GM20431 (cell line): ENCODE measurements around the gene PKDREJ.

ENCODE experiments used
- in situ Hi-C: fragments of 300-500 bp; cut with MseI, MboI; formaldehyde crosslinking; loops from one replicate; pipeline ENCODE4 v1.15.0; 2020; ENCODE audit warnings: low sequenced_read_pairs; ENCODE audit not compliant: unreplicated experiment

PKDREJ gene, protein sequence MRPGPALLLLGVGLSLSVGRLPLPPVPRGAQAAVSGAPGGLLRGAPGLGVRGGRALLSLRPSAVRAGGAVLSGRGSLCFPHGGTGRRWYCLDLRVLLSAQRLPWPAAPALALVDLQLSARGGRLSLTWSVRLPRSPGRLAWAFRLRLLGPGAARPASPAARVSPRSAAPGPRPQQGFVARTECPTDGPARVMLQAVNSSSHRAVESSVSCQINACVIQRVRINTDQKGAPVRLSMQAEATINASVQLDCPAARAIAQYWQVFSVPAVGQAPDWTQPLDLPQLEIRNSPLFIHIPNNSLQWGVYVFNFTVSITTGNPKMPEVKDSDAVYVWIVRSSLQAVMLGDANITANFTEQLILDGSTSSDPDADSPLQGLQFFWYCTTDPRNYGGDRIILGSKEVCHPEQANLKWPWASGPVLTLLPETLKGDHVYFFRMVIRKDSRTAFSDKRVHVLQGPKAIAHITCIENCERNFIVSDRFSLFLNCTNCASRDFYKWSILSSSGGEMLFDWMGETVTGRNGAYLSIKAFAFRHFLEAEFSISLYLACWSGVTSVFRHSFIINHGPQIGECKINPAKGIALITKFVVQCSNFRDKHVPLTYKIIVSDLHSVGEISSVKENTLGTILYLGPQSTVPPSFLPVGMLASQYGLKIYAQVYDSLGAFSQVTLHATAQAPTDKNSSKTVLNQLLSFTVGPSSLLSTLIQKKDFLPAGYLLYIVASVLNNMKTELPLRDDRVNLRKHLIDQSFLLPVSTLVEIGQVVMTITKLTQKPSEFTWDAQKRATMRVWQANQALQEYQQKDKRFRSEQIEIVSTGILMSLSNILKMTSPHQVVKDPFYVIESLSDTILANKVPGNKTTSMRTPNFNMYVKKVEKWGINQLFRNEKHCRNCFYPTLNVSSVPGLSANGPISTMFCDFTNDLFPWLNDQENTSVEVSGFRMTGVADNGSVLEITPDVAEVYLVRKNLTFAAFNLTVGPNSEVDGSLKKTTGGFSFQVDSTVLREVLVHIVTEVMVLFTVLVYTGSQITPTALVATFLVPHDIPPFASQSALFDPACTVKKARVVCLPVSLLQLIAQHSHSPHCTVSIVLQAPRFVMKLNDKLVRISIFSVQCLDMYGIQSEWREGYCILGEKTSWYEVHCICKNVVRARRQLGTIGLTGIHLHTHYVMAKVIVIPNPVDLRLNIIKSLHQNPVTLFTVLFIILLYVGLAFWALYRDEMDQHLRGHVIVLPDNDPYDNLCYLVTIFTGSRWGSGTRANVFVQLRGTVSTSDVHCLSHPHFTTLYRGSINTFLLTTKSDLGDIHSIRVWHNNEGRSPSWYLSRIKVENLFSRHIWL (N-terminal part only)

DNA sequence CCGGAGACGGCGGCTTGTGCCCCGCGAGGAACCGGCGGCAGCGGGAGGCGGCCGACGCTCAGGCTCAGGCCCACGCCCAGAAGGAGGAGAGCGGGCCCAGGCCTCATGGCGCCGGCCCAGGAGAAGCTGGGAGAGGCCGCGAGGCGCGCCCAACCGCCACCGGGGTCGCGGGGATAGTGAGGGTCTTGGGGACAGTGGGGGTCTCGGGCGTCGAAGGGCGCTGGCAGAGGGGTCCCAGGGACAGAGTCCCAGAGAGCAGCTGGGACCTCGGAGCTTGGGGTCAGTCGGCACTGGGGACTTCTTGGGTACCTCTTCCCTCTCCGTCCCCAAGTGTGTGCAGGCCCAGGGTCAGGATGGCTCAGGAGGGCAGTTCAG is at the start of gene PKDREJ:
TSS of gene PKDREJ (minus strand) at position 128 of the 375 bp plus-strand sequence. CDS start at position 107, 21 bp downstream.
- in situ Hi-C loops, result no loop called here

DNA sequence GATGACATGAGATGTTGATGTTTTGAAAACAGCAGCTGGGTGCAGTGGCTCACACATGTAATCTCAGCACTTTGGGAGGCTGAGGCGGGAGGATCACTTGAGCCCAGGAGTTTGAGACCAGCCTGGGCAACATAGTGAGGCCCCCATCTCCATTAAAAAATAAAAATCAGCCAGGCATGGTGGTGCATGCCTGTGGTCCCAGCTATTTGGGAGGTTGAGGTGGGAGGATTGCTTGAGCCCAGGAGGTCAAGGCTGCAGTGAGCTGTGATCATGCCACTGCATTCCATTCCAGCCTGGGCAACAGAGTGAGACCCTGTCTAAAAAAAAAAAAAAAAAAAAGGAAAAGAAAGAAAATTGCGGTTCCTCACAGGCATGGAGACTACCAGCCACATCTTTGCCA is 49.7 kb upstream of the PKDREJ start:
- in situ Hi-C loops, result loop anchor here (25.0 kb wide), 1 partner anchor 301 kb away; no protein-coding TSS in a partner anchor

DNA sequence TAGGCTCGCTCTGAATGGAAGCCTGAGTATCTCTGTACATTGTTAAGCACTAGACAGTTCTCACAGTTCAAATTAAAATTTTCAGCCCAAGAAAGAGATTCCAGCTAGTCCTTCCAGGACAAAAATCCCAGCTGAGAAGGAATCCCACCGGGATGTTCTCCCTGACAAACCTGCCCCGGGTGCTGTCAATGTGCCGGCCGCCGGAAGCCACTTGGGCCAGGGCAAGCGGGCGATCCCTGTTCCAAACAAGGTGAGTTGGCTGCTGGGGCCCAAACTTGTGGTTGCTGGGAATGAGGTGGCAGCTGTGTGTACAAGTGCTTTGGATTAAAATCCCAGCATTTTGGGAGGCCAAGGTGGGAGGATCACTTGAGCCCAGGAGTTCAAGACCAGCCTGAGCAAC is 48.9 kb upstream of the PKDREJ start:
- in situ Hi-C loops, result loop anchor here (25.0 kb wide), 1 partner anchor 300 kb away; no protein-coding TSS in a partner anchor

DNA sequence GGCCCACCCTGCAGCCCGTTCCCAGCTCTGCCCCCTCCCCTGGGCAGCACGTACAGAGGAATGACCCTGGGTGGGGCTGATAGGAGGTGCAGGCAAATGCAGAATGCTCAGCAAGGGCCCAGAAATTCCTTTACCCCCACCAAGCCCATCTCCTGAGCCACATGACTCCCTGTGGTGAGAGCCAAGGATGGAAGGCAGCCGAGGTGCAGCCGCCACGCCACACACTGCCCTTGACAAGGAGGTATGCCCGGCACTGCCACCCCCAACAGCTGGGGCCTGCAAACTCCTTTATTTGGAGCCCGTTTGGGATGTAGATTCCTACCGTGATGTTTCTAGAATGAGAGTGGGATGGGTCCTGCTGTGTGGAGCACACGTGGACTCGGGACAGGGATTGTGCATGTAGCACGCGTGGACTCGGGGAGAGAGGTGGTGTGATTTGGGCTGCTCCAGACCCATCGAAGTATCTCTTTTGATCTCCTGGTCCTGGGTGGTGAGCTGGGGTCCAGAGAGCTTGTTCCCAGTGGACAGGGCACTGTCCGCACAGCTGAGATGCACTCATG is 46.5 kb upstream of the PKDREJ start:
- in situ Hi-C loops, result loop anchor here (25.0 kb wide), 1 partner anchor 297 kb away; no protein-coding TSS in a partner anchor

DNA sequence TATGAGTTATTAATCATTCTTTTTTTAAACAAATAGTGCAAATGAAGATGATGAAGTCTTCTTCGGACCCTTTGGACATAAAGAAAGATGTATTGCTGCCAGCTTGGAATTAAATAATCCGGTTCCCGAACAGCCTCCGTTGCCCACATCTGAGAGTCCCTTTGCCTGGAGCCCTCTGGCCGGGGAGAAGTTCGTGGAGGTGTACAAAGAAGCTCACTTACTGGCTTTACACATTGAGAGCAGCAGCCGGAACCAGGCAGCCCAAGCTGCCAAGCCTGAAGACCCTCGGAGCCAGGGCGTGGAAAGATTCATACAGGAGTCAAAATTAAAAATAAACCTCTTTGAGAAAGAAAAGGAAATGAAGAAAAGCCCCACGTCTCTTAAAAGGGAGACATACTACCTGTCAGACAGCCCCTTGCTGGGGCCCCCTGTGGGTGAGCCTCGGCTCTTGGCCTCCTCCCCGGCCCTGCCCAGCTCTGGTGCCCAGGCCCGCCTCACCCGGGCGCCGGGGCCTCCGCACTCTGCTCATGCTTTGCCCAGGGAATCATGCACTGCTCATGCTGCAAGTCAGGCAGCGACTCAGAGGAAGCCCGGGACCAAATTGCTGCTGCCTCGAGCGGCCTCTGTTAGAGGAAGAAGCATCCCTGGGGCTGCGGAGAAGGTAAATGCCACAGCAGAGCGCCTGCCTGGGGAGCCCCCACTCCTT is 45.3 kb upstream of the PKDREJ start:
- in situ Hi-C loops, result loop anchor here (25.0 kb wide), 1 partner anchor 296 kb away; no protein-coding TSS in a partner anchor

DNA sequence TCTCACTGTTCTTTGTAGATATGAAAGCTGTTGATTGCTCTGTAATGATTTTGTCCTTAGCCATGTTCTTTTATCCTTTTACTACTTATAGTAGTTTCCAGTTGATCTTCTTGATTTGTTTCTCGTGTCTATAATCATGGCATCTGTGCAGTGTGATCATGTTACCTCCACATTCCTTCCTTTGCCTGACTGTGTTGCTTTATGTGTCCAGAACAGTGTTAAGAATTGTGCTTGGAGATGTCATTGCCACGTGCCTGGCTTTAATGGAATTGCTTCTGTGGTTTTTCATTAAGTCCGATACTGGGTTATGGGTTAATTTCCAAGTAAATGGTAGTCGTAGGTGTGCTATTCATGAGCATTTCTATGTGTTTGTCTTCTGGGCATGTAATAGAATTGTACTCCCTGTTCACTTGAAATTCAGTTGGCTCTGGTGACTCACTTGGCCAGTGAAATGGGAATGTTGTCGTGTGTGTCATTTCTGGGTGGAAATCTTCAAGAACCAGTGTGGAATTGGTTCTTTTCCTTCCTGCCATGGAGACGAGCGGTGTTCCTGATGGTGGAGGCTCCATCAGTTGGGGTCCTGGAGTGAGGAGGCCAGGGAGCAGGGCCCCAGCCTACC is 40.3 kb upstream of the PKDREJ start:
- in situ Hi-C loops, result loop anchor here (25.0 kb wide), 1 partner anchor 291 kb away; no protein-coding TSS in a partner anchor

DNA sequence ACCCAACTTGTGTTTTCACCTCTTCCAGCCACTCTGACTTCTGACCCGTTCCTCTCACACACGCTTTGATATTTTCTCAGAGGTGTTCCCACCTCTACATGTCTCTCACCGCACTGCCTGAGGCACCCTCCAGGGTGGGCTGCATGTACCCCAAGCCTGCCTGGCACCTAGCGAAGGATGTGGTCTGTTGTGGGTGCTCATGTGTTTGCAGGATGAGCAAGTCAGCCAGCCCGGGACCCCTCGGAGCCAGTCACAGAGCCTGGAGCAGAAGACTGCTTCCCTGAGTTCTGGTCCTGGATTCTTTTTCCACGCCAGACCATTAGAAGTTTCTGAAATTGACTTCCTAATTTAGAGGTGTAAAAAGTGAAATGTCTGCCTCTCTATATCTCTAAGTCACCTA is 37.3 kb upstream of the PKDREJ start:
- in situ Hi-C loops, result loop anchor here (25.0 kb wide), 1 partner anchor 288 kb away; no protein-coding TSS in a partner anchor

DNA sequence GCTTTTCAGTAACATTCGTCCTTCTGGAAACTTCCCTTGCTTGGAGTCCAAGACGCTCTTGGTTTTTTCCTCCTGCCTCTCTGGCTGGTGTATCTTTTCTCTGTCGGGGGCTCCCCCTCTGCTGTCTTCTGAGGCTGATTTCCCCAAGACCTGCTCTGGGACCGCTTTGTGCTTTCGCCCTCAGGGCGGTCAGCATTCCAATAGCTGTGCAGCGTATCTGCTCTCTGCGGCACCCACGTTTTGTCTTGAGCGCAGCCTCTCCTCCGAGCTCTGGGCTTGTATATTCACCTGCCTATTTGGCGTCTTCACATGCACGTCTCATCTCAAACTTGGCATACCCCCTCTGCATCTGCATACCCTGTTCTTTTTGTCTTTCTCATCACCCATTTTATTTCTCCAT is 36.0 kb upstream of the PKDREJ start:
- in situ Hi-C loops, result no loop called here

DNA sequence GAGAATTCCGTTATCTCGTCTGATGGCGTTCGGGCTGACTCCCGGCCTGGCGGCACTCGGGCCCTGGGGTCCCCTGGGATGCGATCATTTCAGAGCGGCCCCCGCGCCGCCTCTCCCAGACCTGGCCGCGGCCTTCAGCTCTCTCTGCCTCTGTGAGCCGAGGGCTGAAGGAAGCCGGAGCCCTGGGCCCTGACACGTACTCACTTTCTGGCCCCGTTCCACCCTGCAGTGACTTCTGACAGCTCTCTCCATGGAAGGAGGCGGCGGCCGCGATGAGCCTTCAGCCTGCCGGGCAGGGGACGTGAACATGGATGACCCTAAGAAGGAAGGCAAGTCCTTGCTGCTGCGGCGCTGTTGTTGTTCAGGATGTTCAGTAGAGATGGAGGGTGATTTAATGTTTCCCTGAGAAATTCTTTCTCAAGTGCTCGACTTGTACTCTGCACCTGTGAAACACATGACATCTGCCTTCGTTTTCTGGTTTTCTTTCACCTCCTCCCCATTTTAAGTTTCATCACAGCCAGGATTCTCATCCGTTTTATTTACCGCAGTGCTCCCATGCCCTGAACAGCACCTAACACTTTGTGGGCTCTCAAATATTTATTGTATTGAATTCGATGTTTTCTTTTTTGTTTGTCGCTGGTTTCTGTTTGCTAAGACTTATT is 34.1 kb upstream of the PKDREJ start:
- in situ Hi-C loops, result no loop called here

DNA sequence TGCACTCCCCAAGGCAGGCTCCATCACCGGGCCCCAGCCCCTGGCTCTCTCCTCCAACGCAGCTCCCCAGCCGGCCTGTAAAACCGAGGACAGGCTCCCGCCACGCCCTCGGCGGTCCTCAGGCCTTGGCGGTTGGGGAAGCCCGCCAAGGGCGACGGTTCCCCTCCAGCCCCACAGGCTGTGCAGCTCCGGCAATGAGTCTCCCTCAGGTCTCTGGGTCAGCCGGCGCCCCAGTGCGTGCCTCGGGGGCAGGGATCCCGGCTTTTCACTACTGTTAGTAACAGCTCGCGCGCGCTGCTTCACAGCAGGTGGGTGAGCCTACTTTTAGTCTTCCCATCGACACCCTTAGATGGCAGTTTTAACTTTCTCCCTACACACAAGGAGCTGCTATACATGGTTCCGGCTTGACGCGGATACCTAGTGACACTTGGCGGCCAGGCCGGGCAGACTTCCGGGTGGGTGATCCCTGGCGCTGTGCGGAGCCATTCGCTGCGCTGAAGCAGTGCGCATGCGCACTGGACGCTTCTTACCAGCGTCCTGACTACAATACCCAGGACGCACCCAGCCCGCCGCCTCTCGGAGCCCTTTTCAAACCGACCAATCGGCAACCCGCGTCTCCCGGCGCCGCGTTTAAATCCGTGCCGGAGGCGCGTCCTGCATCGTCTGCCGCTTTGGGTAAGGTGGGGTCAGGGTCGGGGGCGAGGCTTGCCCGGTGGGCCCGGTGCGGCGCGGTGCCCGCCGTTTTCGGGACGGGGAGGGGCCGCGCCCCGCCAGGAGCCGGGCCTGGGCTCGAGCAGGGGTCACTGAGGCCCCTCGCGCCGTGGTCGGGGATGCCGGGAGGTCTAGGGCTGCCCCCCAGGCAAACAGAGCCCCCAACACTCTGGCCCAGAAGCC is 33.4 kb upstream of the PKDREJ start, which contains the start of gene GTSE1:
TSS of gene GTSE1 (plus strand) at position 614 of the 894 bp plus-strand sequence. CDS start 531 bp downstream, outside the sequence.
- in situ Hi-C loops, result no loop called here

DNA sequence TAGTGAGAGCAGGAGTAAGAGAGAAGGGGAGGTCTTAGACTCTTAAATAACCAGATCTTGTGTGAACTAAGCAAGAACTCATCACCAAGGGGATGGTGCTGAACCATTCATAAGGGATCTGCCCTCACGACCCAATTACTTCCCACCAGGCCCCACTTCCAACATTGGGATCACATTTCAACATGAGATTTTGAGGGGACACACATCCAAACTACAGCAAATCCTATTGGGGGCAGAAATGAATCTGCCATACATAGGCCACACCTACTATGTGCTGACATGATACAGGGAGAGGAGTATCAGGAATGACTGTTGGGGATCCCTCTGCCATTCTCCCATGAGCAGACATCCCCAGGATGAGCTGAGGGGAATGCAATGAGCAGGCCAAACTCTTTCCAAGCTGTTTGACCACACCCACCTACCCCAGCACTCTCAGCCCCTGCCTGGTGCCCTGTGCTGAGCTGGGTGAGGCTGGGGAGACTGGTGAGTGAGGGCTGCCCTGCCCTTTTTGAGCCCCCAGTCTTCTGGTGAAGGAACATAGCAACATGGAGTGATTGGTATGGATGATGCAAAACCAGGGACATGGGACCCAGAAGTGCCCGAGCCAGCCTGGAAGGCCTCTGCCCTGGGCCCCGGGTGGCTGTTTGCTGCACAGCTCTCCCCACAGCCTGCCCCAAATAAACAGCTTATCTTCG is 32.3 kb upstream of the PKDREJ start:
- in situ Hi-C loops, result no loop called here

DNA sequence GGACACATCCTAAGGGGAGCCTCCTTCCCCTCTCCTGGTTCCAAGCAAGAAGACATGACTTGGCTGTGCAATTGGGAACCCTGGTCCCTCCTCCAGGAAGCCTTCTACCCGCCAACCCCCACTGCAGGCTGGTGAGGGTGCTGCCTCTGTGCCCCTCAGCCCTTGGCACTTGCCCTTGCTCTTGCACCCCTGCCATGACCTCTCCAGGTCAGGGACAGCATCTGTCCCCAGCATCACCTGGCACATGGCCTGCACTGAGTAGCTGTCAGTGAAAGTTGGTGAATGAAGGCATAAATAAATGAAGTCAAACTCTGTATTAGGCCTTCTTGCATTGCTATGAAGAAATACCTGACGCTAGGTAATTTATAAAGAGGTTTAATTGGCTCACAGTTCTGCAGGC is 31.6 kb upstream of the PKDREJ start:
- in situ Hi-C loops, result no loop called here

DNA sequence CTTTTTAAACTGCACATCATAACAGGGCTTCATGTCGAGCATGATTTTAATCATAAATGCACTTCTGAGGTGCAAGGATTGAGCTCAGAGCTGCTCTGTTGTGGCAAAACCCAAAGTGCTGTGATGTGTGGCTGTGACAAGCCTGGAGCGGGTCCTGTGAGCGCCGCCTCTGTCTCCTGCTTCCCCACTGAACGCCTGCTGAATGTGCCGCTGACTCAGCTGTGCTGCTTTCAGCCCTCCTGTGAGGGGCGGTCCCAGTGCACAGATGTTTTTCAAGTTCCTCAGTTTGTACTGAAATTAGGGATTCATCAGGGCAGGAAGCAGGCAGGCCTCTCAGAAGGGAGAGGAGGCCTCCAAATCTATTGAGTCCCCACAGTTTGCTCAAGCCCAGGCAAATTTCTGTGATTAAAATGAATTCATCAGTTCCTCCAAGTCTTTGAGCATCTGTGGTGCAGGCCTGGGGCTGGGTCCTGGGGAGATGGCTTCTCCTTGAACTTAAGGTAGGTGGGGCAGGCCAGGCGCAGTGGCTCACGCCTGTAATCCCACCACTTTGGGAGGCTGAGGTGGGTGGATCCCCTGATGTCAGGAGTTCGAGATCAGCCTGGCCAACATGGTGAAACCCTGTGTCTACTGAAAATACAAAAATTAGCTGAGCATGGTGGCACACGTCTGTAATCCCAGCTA is 30.6 kb upstream of the PKDREJ start:
- in situ Hi-C loops, result no loop called here

DNA sequence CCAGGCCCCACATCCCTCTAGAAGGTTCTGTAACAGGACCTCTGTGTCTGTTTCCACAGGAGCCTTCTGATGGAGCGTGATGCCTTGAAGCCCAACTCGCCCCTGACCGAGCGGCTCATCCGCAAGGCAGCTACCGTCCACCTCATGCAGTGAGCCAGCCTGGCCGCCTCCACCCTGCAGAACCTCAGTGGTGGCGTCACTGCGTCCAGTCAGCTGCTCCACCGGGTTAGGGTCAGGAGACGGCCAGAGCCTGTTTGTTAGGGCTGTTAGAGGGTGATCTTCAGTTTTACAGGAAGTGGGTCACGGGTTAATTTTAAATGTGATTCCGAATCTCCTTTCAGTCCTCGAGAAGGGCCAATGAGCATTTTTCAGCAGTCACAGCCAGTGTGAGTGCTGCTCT is 29.6 kb upstream of the PKDREJ start:
- in situ Hi-C loops, result no loop called here

DNA sequence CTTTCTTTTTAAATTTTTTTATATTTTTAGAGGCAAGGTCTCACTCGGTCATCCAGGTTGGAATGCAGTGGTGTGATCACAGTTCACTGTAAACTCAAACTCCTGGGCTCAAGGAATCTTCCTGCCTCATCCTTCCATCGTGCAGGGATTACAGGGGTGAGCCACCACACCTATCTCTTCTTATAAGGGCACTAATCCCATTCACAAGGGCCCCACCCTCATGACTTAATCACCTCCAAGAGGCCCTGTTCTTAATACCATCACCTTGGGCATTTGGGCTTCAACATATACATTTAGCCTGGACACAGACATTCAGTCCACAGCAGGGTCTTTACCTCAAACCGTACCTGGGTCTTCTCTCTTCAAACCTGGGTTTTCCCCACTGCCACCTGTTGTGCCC is 29.0 kb upstream of the PKDREJ start:
- in situ Hi-C loops, result no loop called here
